Ureter (tissue), 1 donor: ENCODE data around the gene SSH2. TPM values are rescaled to one million over a fixed set of nuclear protein-coding genes. Genes with fewer than 3 reads are reported as not detected.

Experiments used
- DNase-seq: peaks from one replicate; pipeline ENCODE4 v3.0.0-alpha.2; 2020; ENCODE audit warnings: low spot score
- total RNA-seq: library from RNA; stranded (reverse); gene quantifications from one replicate; pipeline ENCODE4 v1.2.4, GENCODE V29; 2023
- donor health status: DM: yes; HTN: yes; CAD: no.

The SSH2 gene
- total RNA-seq, 1 donor from 2014 or later, result 41.1 TPM

GRCh38 chr17:29590411-29591145 is 339.4 kb downstream of the SSH2 start:
- no peak for DNase-seq

DNA sequence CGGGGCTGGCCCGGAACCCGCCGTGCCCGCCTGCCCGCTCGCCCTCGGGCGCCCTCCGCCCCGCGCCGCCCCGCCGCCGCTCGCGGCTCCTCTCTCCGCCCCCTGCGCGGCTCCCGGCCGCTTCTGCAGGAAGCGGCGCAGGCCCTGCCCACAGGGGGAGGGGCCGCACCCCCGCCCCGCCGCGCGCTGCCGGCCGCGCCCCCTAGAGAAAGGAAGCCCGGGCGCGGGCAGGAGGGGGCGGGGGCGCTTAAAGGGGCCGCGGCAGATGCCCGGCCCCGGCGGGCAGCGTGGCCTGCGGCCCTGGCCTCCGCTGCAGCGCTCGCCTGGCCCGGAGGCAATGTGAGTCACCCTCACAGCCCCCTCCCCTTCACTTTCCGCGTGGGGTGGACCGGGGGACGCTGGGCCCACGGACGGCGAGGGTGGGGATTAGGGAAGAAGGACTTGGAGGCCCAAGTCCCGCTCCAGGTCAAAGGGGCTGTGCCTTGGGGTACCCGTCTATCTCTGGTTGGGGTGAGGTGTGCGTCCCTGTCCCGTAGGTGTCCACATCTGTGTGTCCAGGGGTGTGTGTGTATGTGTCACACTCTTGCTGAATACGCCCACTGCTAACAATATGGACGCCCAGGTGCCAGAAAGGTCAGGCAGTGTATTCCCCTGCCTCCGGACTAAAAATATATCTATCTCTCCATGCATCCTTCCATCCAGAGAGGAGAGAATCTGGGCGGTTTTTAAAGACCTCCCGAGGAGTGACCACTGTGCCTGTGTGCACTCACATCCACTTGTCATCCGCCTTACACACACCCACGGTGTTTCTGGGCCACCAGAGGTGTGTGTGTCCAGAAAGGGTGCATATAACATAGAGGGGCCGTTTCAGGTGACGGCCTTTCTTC is 340.3 kb downstream of the SSH2 start, which contains the start of gene GIT1:
Gene GIT1 (minus strand): TSS at position 125 of the 887 bp plus-strand sequence. CDS start 270 bp downstream, outside the sequence.
- DNase-seq, result peak; percentile 82

DNA sequence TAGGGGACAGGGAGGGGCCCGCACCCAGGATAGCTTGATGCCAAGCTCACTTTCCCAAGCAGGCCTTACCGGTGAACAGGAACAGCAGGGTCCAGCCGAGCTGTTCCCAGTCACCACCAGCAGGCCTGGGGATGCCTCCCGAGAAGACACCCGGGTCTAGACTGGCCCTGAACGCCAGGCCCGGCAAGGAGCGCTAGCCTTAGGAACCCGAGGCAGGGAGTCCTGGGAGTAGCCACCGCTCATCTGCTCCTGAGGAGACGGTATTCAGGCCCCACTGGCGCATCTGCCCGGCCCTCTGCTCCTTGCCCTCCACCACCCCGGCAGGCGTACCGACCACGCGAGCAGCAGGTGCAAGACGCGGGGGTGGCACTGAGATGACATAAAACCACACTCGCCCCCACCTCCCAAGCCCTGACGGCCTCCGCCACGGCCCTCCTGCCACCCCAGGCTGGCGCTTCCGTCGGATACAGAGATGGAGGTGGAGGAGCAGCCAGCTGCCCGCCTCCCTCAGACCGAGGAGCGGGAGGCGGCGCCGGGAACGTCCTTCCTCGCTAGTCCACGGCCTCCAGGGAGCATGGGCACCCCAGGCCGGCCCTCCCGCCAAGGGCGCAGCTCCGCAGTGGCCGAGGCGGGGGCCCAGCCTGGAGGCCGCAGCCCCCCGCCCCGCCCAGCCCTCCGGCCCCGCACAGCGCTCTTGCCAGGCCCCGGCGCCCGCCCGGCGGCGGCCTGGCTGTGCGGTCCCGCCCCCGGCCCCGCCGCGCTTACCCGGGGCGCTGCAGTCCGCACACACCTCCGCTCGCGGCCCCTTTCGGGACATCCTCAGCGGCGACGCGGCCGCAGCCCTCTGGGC is 341.2 kb downstream of the SSH2 start:
- no peak for DNase-seq

GRCh38 chr17:29588017-29588561 is 341.9 kb downstream of the SSH2 start:
- DNase-seq, result no peak

GRCh38 chr17:29587591-29587990 is 342.4 kb downstream of the SSH2 start:
- no peak for DNase-seq

DNA sequence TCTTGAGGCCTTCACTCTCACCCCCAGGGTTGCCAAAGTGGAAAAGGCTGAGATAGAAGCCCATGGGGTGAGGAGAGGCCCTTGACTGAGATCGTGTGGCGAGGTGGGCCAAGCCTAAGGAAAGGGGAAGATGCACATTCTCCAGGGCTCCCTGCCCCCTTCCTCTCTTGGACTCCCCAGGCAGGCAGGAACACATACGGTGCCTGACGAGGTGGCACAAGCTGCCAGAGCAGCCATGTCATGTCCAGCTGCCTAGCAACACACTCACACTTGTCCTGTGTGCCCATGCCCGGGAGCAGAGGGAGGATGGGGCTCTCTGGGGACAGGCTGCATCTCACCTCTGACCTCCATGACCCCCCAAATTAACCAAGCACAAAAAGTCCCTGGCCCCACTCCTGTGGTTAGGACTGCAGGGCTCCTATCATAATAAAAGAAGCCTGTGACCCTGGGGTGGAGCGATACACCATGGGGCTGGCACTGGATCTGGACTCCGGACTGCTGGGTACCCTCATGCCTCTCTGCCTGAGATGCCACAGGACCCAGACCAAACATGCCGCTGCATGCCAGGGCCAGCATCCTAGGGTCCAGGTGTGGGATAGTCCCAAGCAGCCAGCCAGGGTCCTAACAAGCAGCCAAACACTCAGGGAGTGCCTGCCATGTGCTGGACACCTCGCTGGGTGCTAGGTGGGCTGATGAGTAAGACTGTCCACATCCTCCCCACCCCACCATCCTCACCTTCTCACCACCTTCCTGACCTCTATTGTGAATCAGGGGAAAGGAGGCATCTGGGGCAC is 343.2 kb downstream of the SSH2 start:
- no peak for DNase-seq

- DNase-seq, result no peak
Measured at GRCh38 chr17:29585080-29585751, 344.8 kb downstream of the SSH2 start.

- no peak for DNase-seq
Measured at GRCh38 chr17:29584452-29585079, 345.5 kb downstream of the SSH2 start.

DNA sequence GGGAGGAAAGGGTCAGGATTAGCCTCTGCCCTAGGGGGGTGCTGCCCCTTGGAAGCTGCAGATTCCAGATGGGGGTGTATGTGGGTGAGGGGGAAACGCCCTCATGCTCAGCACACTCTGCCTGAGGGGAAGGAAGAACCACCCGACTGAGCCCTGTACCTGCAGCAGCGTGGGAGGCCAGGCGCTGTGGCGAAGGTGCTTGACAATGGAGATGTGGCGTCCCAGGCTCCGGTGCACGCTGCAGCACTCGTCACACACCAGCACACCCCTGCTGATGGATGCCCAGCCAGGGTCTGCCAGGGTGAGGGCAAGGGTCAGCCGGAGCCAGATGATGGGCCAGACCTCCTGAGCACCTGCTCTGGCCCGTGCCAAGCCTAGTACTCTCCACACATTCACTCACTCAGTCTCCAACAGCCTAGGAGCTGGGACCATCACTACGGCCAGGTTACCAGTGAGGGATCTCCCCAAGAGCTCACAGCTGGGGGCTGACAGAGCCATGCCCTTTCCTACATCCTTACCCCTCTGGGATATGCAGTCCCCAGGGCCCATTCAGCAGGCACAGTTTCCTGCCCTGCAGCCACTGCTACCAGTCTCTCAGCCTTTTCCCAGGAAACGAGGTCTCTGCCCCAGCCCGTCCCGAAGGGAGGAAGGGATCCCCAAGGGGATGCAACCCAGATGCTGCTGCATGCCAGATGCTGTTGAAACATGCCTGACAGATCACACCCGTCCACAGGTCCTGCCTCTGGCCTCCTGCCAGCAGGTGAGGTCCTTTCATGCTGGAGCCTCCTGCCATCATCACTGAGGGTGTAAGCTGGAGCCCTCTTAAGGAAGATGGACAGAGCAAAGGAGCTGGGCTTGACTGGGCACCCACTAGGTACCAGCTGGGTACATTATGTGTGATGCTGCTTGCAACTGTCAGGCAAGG is 346.4 kb downstream of the SSH2 start:
- no peak for DNase-seq

DNA sequence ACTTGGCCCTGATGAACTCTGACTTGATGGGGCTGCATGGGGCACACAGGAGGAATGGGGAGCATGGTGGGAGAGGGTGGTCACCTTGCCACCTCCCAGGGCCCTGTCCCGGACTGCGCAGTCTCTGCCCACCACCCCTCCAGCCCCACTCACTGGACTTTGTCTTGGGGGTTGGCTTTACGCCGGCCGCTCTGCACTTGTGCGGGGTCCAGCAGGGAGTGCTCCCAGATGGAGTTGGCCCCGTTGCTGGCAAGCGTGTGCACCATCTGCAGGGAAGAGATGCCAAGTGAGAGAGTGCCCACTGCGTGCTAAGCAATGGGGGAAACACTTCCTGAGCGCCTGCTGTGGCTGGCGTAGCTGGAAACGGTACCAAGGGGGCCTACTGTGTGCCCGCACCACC is 347.3 kb downstream of the SSH2 start:
- DNase-seq, result no peak

GRCh38 chr17:29582254-29582765 is 347.7 kb downstream of the SSH2 start:
- DNase-seq, result no peak

GRCh38 chr17:29581583-29582253 is 348.3 kb downstream of the SSH2 start:
- no peak for DNase-seq

DNA sequence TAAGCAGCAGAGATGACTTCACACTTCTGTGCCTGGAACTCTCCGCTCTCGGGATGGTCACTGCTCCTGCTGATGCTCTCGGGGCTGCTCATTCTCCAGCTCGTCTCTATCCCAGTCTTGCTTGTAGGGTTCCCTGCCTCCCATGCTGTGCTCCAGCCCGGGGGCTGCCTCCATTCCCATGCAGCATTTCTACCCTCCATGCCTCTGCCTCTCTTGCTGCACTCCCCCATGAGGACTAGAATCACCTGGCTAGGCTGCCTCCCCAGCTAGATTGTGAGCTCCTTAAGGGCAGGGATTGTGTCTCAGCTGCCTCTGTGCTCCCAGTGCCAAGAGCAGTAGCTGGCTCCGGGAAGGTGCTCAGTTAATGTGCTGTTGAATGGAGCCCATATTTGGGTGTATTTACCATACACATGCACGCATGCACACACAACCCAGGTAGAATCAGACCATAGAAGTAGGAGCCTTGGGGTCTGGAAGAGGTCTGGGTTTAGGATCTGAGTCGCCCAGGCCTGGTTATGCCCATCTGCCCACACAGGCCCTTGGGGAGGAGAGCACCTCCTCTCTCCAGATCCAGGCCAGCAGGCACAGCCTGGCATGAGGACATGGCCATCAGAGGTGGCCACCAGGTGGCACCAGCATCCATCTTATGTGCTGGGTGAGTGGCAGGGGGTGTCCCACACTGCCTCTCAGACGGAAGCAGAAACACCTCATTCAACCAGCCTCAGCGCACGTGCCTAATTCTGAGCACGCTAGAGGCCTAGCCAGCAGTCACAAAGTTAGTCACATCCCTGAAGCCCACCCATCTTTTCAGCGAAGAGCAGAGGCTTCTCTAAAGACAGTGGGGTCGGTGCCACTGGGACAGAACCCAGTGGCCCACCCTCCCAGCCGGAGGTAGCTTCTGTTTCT is 349.9 kb downstream of the SSH2 start:
- peak; percentile 87 for DNase-seq

- DNase-seq, result no peak
Measured at GRCh38 chr17:29578626-29579485, 351.2 kb downstream of the SSH2 start.

DNA sequence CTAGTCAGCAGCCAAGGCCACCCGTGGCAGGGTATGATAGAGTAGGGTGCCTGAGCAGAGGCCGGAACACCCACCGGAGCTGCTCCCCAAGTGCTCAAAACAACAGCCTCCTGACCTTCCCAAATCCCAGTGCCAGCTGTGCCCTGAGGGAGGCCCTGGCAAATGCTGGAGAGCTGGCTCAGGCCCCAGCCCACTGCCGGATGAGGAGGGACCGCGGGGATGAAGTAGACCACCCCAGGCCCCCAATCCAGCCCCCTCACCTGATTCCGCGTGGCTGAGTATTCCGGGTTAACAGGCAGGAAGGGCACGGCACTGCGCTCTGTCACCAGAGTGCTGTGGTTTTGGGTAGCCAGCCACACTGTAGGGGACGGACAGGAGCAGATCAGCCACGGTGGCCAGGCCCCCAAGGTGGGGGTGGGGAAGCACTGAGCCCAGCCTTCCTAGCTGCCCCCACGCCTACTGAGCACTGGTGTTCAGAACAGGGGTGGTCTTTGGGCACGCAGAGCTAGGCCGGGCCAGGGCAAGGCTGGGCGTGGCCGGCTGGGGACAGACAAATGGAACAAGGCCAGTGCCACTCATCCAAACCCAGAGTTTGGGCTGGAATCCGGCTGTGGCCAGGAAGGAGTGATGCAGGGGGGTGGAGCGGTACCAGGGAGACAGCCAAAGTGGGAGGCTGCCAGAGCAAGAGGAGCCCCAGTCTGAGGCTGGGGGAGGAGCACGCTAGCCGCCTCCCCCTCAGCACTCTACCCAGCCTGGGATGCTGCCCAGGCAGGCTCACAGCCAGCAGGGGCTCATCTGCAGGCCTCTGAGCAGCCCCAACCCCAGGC is 352.4 kb downstream of the SSH2 start:
- DNase-seq, result no peak
